ENCODE data around the gene CNTN1. TPM values are rescaled to one million over a fixed set of nuclear protein-coding genes. Genes with fewer than 3 reads are reported as not detected.

CNTN1 gene
- total RNA-seq, 3 donors from 2014 or later = 0.38 to 6.9 (median 1.3) TPM

GRCh38 chr12:40684986-40685385 is 7.3 kb upstream of the CNTN1 start:
- ATAC-seq = no peak
- no peaks in the 10 kb centered on the region for H3K4me1 ChIP-seq (ENCODE audit: low read depth)
- no peak overlapping the region for H3K4me3 ChIP-seq
- H3K9me3 ChIP-seq = no peaks in the 10 kb centered on the region
- TF ChIP-seq, protein P1, sequence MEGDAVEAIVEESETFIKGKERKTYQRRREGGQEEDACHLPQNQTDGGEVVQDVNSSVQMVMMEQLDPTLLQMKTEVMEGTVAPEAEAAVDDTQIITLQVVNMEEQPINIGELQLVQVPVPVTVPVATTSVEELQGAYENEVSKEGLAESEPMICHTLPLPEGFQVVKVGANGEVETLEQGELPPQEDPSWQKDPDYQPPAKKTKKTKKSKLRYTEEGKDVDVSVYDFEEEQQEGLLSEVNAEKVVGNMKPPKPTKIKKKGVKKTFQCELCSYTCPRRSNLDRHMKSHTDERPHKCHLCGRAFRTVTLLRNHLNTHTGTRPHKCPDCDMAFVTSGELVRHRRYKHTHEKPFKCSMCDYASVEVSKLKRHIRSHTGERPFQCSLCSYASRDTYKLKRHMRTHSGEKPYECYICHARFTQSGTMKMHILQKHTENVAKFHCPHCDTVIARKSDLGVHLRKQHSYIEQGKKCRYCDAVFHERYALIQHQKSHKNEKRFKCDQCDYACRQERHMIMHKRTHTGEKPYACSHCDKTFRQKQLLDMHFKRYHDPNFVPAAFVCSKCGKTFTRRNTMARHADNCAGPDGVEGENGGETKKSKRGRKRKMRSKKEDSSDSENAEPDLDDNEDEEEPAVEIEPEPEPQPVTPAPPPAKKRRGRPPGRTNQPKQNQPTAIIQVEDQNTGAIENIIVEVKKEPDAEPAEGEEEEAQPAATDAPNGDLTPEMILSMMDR (IDR thresholded peaks at IDR 0.05) = no peak
- no peaks in the 10 kb centered on the region for H3K36me3 ChIP-seq (ENCODE audit: low read depth)
- intact Hi-C loops (cut with DNase I, micrococcal nuclease) = no loop called here
- no peak for DNase-seq

DNA sequence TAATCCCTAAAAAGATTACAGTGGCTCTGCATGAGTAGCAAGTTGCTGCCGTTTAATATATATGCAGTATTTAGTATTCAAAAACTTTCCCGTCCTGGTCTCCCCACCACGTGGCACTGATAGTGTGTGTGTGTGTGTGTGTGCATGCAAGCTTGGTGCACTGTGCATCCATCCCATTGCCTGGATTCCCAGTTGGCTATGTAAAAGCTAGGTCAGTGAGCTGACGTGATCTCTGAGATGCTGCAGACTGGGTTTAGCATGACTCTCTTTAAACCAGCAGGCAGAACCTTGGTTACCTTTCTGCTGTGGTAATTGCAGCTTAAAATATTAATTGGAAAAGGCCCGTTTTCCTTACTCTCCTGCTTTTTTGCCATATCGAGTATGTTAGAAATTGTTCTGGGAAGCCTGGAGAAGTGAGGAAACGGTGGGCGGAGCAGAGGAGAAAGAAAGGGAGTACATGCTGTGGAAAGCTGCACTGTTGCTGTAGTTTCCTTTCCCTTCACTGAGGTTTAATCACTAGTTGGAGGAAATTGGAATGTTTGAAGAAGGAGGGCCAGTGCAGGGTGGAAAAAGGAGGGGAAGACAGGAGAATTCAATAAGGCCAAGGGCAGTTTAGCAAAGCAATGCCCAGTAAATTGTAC is 4.0 kb upstream of the CNTN1 start:
- intact Hi-C loops (cut with DNase I, micrococcal nuclease) = no loop called here
- H3K9me3 ChIP-seq = no peaks in the 10 kb centered on the region
- ATAC-seq (no peak), DNase-seq (no peak)
- no peak overlapping the region for H3K4me3 ChIP-seq
- H3K4me1 ChIP-seq (ENCODE audit: low read depth) = no peaks in the 10 kb centered on the region
- TF ChIP-seq, protein P1 (IDR thresholded peaks at IDR 0.05) = no peak
- no peaks in the 10 kb centered on the region for H3K36me3 ChIP-seq (ENCODE audit: low read depth)

GRCh38 chr12:40689576-40689975 is 2.7 kb upstream of the CNTN1 start:
- no peak overlapping the region for H3K4me3 ChIP-seq
- TF ChIP-seq, protein P1 (IDR thresholded peaks at IDR 0.05) = no peak
- intact Hi-C loops (cut with DNase I, micrococcal nuclease) = no loop called here
- H3K9me3 ChIP-seq = no peaks in the 10 kb centered on the region
- no peaks in the 10 kb centered on the region for H3K4me1 ChIP-seq (ENCODE audit: low read depth)
- no peak for DNase-seq
- ATAC-seq = no peak
- no peaks in the 10 kb centered on the region for H3K36me3 ChIP-seq (ENCODE audit: low read depth)

DNA sequence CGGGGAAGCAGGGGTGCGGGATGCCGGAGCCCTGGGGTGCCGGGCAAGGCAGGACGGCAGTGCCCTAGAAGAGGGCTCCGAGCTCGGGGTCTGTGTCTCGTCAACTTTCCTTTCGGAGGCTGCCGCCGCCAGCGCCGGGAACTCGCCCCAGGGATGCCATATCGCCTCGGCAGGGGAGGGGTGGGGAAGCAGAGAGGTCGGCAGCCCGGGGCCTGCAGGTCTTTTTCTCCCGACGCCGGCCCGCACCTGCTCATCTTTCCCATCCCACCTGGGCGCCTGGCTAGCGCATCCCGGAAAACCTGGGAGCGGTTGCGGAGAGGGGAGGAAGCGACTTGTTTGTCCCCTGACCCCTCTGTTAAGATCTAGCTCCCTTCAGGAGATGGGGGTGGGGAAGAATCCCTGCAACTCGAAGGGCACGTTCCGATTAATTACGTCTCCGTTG is 547 bp downstream of the CNTN1 start:
- ATAC-seq = peak; percentile 9
- no peaks in the 10 kb centered on the region for H3K4me1 ChIP-seq (ENCODE audit: low read depth)
- TF ChIP-seq, protein P1 (IDR thresholded peaks at IDR 0.05) = no peak
- no peaks in the 10 kb centered on the region for H3K9me3 ChIP-seq
- no peak overlapping the region for H3K4me3 ChIP-seq
- intact Hi-C loops (cut with DNase I, micrococcal nuclease) = no loop called here
- no peaks in the 10 kb centered on the region for H3K36me3 ChIP-seq (ENCODE audit: low read depth)
- DNase-seq = peak in 2 of 3 donors; percentile 2 to 46

DNA sequence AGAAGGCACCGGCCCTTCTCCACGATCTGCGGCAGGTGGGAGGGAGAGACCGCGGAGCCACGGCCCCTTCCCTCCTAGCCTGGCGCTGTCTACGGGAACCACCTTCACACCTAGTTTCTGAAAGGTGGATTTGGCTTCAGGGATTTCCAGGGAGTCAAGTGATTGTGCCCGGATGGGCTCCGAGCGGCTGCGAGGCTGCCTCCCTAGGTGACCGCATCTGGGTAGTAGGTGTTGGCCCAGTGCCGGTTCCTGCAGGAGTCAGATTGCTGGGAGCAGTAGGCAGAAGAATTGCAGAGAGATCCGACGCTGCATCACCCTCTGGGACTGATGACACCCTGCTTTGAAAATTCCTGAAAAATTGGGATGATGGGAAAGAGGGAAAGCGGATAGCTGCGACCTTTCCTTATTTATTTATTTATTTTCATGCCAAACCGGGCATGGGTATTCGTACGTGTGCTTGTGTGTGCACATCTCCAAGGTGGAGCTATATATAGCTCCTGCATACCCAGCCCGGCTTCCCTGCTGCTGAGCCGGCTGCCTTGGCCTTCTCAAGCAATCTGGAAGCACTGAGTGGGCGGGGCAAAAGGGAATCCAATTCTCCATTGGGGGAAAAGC is 1.1 kb downstream of the CNTN1 start:
- ATAC-seq (no peak), DNase-seq (peak in 1 of 3 donors; percentile 4)
- no peak overlapping the region for H3K4me3 ChIP-seq
- intact Hi-C loops (cut with DNase I, micrococcal nuclease) = no loop called here
- TF ChIP-seq, protein P1 (IDR thresholded peaks at IDR 0.05) = no peak
- H3K9me3 ChIP-seq = no peaks in the 10 kb centered on the region
- H3K36me3 ChIP-seq (ENCODE audit: low read depth) = no peaks in the 10 kb centered on the region
- no peaks in the 10 kb centered on the region for H3K4me1 ChIP-seq (ENCODE audit: low read depth)
